ENCODE measurements around the gene PRR23E. TPM values are rescaled to one million over a fixed set of nuclear protein-coding genes. Genes with fewer than 3 reads are reported as not detected.

The PRR23E gene, protein sequence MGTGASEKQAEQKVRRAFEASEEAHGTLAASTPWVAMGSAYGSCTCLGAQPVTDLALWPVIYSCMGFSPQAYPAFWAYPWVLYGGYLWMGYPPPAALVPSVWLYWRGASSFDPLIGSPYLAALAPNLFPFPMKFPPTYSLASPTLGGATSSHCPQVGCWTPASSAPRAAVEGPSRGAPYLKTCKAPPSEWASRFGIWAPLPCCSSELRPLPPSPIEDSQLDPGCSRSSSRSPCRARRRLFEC
- not detected for polyA plus RNA-seq (2013, experiment 1 of 2)
- polyA plus RNA-seq (2013, experiment 2 of 2), result not detected

DNA sequence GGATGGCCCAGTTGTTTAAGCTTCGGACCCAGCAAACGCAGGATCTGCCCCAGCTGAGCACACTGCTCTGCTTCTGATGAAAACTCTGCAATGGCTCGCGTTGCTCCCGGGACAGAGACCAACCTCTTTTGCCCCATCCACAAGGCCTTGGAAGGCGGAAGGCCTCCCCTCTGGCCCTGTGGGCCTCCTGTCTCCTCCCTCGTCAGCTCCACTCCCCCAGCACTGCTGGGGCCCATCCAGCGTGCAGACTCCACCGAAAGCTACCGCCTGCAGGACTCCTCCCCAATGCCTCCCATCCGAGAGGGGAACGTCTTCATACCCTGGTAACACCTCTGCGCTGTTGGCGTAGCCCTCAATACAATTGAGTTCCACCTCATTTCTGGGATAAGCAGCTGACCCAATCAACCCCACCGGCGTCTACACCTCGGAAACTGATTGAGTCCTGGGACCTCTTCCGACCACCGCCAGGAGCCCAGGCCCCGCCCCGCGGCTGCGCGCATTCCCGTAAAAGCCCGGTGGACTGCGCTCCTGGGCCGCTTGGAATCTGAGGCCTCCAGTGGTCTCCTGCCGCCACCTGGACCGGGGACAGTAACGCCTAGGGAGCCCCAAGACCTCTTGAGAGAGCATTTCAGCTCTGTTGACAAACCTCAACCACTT is at the start of gene PRR23E:
PRR23E (plus strand) TSS at position 556 of the 657 bp plus-strand sequence. CDS start 3,555 bp downstream, outside the sequence.
- no peak within 1 kb of the TSS for H4K5ac ChIP-seq (ENCODE audit: low read length)
- H3K4ac ChIP-seq (ENCODE audit: low read depth, low read length), result no peak within 1 kb of the TSS
- H3K23ac ChIP-seq (ENCODE audit: low read length), result no peak within 1 kb of the TSS
- H3K36me3 ChIP-seq (ENCODE audit: control insufficient read depth, insufficient read depth, low read length), result no peaks in the 10 kb centered on the region
- H3K27ac ChIP-seq (ENCODE audit: low read depth, low read length), result no peak within 1 kb of the TSS
- H2BK5ac ChIP-seq (ENCODE audit: low read length), result no peak within 1 kb of the TSS
- no peaks in the 10 kb centered on the region for H3K27me3 ChIP-seq (ENCODE audit: insufficient read depth, low read length, poor library complexity)
- WGBS (ENCODE audit: extremely low coverage, insufficient coverage, low lambda C conversion rate), result no CpG with 5 or more reads among the region's 31 CpGs
- H3K79me2 ChIP-seq (ENCODE audit: control insufficient read depth, insufficient read depth, low read length), result no peaks in the 10 kb centered on the region
- H4K8ac ChIP-seq (ENCODE audit: low read depth, low read length), result no peak within 1 kb of the TSS
- no peaks in the 10 kb centered on the region for H3K4me1 ChIP-seq (ENCODE audit: control insufficient read depth, low read depth, low read length)
- no peak within 1 kb of the TSS for H3K56ac ChIP-seq (ENCODE audit: low read length)
- H3K9ac ChIP-seq (ENCODE audit: low read length), result no peak within 1 kb of the TSS
- H2BK15ac ChIP-seq (replicated peaks; ENCODE audit: low read depth), result no peak within 1 kb of the TSS
- no peak for DNase-seq
- H3K79me1 ChIP-seq (ENCODE audit: low read length), result no peaks in the 10 kb centered on the region
- H2AK5ac ChIP-seq (ENCODE audit: low read length), result no peak within 1 kb of the TSS
- no peak within 1 kb of the TSS for H2BK120ac ChIP-seq (ENCODE audit: low read depth, low read length)
- no peak within 1 kb of the TSS for H3K4me3 ChIP-seq (ENCODE audit: low read length)
- H3K18ac ChIP-seq (ENCODE audit: low read length), result no peak within 1 kb of the TSS
- no peak within 1 kb of the TSS for H3K4me2 ChIP-seq (ENCODE audit: low read length)

DNA sequence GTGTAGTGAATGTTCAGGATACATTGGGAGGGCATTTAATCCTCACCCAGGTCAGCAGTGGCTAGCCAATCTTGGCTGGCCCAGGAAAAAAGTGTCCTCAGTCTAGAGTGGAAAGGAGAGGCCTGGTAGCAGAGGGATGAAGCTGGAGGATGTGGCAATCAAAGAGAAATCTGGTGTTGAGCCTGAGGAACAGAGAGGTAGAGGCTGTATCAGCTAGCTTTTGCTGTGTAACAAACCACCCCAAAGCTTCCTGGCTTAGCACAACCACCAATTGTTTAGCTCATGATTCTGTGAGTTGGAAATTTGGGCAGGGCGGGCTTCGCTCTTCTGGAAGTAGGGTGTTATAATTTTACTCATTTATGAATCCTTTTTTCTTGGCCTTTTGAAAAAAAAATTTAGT is 49.8 kb upstream of the PRR23E start:
- no peak overlapping the region for H2BK15ac ChIP-seq (replicated peaks; ENCODE audit: low read depth)
- H3K4me3 ChIP-seq (ENCODE audit: low read length), result no peak overlapping the region
- no peaks in the 10 kb centered on the region for H3K79me1 ChIP-seq (ENCODE audit: low read length)
- peak overlapping the region; percentile 15 for H3K56ac ChIP-seq (ENCODE audit: low read length)
- no CpG with 5 or more reads among the region's 2 CpGs for WGBS (ENCODE audit: extremely low coverage, insufficient coverage, low lambda C conversion rate)
- H3K4me1 ChIP-seq (ENCODE audit: control insufficient read depth, low read depth, low read length), result peaks cover 5% of the 10 kb centered on the region
- no peaks in the 10 kb centered on the region for H3K27me3 ChIP-seq (ENCODE audit: insufficient read depth, low read length, poor library complexity)
- H2AK5ac ChIP-seq (ENCODE audit: low read length), result no peak overlapping the region
- H3K36me3 ChIP-seq (ENCODE audit: control insufficient read depth, insufficient read depth, low read length), result no peaks in the 10 kb centered on the region
- no peak overlapping the region for H2BK5ac ChIP-seq (ENCODE audit: low read length)
- H3K9ac ChIP-seq (ENCODE audit: low read length), result no peak overlapping the region
- DNase-seq, result no peak
- no peak overlapping the region for H3K4me2 ChIP-seq (ENCODE audit: low read length)
- H2BK120ac ChIP-seq (ENCODE audit: low read depth, low read length), result no peak overlapping the region
- H3K79me2 ChIP-seq (ENCODE audit: control insufficient read depth, insufficient read depth, low read length), result no peaks in the 10 kb centered on the region
- no peak overlapping the region for H3K27ac ChIP-seq (ENCODE audit: low read depth, low read length)
- no peak overlapping the region for H3K23ac ChIP-seq (ENCODE audit: low read length)
- H3K18ac ChIP-seq (ENCODE audit: low read length), result no peak overlapping the region
- no peak overlapping the region for H4K5ac ChIP-seq (ENCODE audit: low read length)
- H3K4ac ChIP-seq (ENCODE audit: low read depth, low read length), result no peak overlapping the region
- no peak overlapping the region for H4K8ac ChIP-seq (ENCODE audit: low read depth, low read length)

DNA sequence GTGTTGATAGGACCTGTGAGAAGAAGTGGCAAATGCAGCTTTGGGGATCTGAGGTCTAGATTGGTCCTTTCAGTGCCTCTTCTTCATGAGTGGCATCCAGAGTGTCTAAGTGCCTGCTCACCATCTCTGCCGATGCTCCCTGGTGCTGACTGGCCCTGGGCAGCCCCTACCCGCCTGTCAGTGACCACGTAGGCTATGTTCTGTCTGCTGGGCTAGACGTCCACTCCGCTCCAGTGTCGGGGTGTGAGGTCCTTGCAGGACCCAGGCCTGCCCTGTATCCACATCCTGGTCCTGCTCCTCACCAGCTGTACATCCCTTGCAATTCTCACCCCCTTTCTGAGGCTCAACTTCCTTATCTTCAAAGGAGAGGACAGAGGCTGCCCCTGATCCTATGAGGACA is 48.3 kb upstream of the PRR23E start:
- WGBS (ENCODE audit: extremely low coverage, insufficient coverage, low lambda C conversion rate), result no CpG with 5 or more reads among the region's 6 CpGs
- Histone ChIP-seq H4K5ac (ENCODE audit: low read length) (no peak overlapping the region), H3K4me1 (ENCODE audit: control insufficient read depth, low read depth, low read length) (peaks cover 5% of the 10 kb centered on the region), H3K23ac (ENCODE audit: low read length) (no peak overlapping the region), H3K18ac (ENCODE audit: low read length) (no peak overlapping the region), H3K4ac (ENCODE audit: low read depth, low read length) (no peak overlapping the region), H4K8ac (ENCODE audit: low read depth, low read length) (no peak overlapping the region), H3K4me2 (ENCODE audit: low read length) (no peak overlapping the region), H3K36me3 (ENCODE audit: control insufficient read depth, insufficient read depth, low read length) (no peaks in the 10 kb centered on the region), H3K27me3 (ENCODE audit: insufficient read depth, low read length, poor library complexity) (no peaks in the 10 kb centered on the region), H3K56ac (ENCODE audit: low read length) (no peak overlapping the region), H2BK120ac (ENCODE audit: low read depth, low read length) (no peak overlapping the region), H3K9ac (ENCODE audit: low read length) (no peak overlapping the region), H3K79me2 (ENCODE audit: control insufficient read depth, insufficient read depth, low read length) (no peaks in the 10 kb centered on the region), H3K79me1 (ENCODE audit: low read length) (no peaks in the 10 kb centered on the region), H3K4me3 (ENCODE audit: low read length) (no peak overlapping the region), H2AK5ac (ENCODE audit: low read length) (no peak overlapping the region), H2BK5ac (ENCODE audit: low read length) (no peak overlapping the region), H3K27ac (ENCODE audit: low read depth, low read length) (no peak overlapping the region), H2BK15ac (replicated peaks; ENCODE audit: low read depth) (no peak overlapping the region)
- DNase-seq, result no peak

DNA sequence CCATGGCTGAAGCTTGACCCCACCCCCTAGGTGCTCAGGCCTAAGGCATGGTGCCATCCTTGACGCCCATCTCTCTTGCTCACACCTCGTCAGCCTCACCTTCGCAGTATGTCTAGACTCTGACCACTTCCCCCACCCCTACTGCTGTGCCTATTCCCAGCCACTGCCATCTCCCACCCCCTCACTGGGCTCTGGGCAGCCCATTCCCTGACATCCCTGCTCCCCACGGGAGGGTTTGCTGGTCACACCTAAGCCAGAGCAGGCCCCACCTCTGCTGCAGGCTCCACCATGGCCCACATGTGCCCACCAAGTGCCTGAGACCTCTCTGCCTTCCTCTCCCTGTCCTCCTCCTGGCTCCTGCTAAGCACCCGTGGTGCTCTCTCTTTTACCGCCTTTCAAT is 47.7 kb upstream of the PRR23E start:
- no peak overlapping the region for H4K5ac ChIP-seq (ENCODE audit: low read length)
- no peak overlapping the region for H2BK5ac ChIP-seq (ENCODE audit: low read length)
- peaks cover 5% of the 10 kb centered on the region for H3K4me1 ChIP-seq (ENCODE audit: control insufficient read depth, low read depth, low read length)
- H2BK15ac ChIP-seq (replicated peaks; ENCODE audit: low read depth), result no peak overlapping the region
- no peak overlapping the region for H3K4ac ChIP-seq (ENCODE audit: low read depth, low read length)
- H3K4me2 ChIP-seq (ENCODE audit: low read length), result no peak overlapping the region
- H3K4me3 ChIP-seq (ENCODE audit: low read length), result no peak overlapping the region
- WGBS (ENCODE audit: extremely low coverage, insufficient coverage, low lambda C conversion rate), result no CpG with 5 or more reads among the region's 6 CpGs
- DNase-seq, result no peak
- no peaks in the 10 kb centered on the region for H3K79me1 ChIP-seq (ENCODE audit: low read length)
- no peak overlapping the region for H4K8ac ChIP-seq (ENCODE audit: low read depth, low read length)
- H3K27me3 ChIP-seq (ENCODE audit: insufficient read depth, low read length, poor library complexity), result no peaks in the 10 kb centered on the region
- H3K18ac ChIP-seq (ENCODE audit: low read length), result no peak overlapping the region
- H3K56ac ChIP-seq (ENCODE audit: low read length), result no peak overlapping the region
- H3K23ac ChIP-seq (ENCODE audit: low read length), result no peak overlapping the region
- no peaks in the 10 kb centered on the region for H3K79me2 ChIP-seq (ENCODE audit: control insufficient read depth, insufficient read depth, low read length)
- H3K27ac ChIP-seq (ENCODE audit: low read depth, low read length), result no peak overlapping the region
- H3K9ac ChIP-seq (ENCODE audit: low read length), result no peak overlapping the region
- no peak overlapping the region for H2BK120ac ChIP-seq (ENCODE audit: low read depth, low read length)
- H3K36me3 ChIP-seq (ENCODE audit: control insufficient read depth, insufficient read depth, low read length), result no peaks in the 10 kb centered on the region
- no peak overlapping the region for H2AK5ac ChIP-seq (ENCODE audit: low read length)

DNA sequence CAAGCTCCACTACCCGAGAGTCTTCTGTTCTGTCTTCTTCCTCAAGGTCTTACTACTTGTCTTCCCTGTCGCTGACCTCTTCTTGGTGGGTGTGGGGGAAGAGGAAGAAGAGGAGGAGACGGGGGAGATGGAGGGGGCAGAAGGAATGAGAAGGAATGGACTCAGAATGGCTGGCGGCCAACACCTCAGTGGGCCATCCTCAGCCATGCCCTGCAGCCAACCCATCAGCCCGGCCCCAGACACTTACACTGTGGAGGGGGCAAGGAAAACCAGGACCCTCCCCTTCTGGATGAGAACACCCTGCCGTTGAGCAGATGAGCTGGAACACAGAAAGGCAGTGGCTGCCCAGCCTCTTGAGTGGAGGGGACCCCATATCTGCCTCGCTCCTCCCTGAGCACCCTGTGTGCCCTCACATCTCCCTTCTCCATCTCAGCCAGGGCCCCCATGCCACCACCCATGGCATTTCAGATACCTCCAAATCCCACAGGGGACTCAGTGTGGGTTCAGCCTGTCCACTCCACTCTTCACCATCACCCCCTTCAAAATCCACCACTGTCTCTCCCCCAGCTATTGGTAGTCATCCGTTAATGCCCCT is 45.5 kb upstream of the PRR23E start:
- Histone ChIP-seq H2BK15ac (replicated peaks; ENCODE audit: low read depth) (no peak overlapping the region), H2BK120ac (ENCODE audit: low read depth, low read length) (no peak overlapping the region), H2AK5ac (ENCODE audit: low read length) (no peak overlapping the region), H4K5ac (ENCODE audit: low read length) (no peak overlapping the region), H3K27ac (ENCODE audit: low read depth, low read length) (no peak overlapping the region), H3K4ac (ENCODE audit: low read depth, low read length) (no peak overlapping the region), H3K56ac (ENCODE audit: low read length) (no peak overlapping the region), H3K27me3 (ENCODE audit: insufficient read depth, low read length, poor library complexity) (no peaks in the 10 kb centered on the region), H3K4me3 (ENCODE audit: low read length) (no peak overlapping the region), H3K18ac (ENCODE audit: low read length) (no peak overlapping the region), H3K36me3 (ENCODE audit: control insufficient read depth, insufficient read depth, low read length) (no peaks in the 10 kb centered on the region), H3K23ac (ENCODE audit: low read length) (no peak overlapping the region), H3K79me1 (ENCODE audit: low read length) (no peaks in the 10 kb centered on the region), H3K9ac (ENCODE audit: low read length) (no peak overlapping the region), H3K79me2 (ENCODE audit: control insufficient read depth, insufficient read depth, low read length) (no peaks in the 10 kb centered on the region), H4K8ac (ENCODE audit: low read depth, low read length) (no peak overlapping the region), H3K4me1 (ENCODE audit: control insufficient read depth, low read depth, low read length) (no peaks in the 10 kb centered on the region), H3K4me2 (ENCODE audit: low read length) (no peak overlapping the region), H2BK5ac (ENCODE audit: low read length) (no peak overlapping the region)
- no CpG with 5 or more reads among the region's 8 CpGs for WGBS (ENCODE audit: extremely low coverage, insufficient coverage, low lambda C conversion rate)
- no peak for DNase-seq

Measured in mesendoderm (in vitro differentiated cells).